ENCODE measurements around the gene FAM174A. TPM values are rescaled to one million over a fixed set of nuclear protein-coding genes. Genes with fewer than 3 reads are reported as not detected.
A peak's percentile ranks its signal among the peaks of the same experiment; 100 is the strongest.

Gene FAM174A
- total RNA-seq, 2 donors from 2014 or later = 3.9 to 6.1 TPM

DNA sequence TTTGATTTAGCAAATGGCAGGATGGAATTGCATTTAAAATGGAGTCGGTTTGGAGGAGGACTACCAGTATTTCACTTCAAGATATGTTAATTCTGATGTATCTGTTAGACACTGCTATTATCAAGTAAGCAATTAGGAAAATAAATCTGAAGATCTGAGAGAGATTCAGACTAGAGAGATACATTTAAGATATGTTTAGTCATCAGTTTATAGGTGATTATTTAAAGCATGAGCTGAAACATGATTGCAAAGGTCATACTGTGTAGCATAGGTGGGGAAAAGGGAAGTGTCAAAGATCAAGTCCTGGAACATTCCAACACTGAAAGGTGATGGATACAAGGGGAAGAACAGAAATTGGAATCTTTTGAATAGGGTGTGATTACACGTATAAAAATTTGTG, 79.1 kb downstream of the FAM174A start:
- ATAC-seq (no peak), DNase-seq (ENCODE audit: low spot score in 2 of 2) (no peak)
- Mint-ChIP-seq H3K36me3 (no peaks in the 10 kb centered on the region), H3K9me3 (no peaks in the 10 kb centered on the region), H3K27ac (no peak overlapping the region)

- H3K27ac Mint-ChIP-seq = no peak overlapping the region
- DNase-seq (ENCODE audit: low spot score in 2 of 2) = no peak
- H3K9me3 Mint-ChIP-seq = no peaks in the 10 kb centered on the region
- H3K36me3 Mint-ChIP-seq = no peaks in the 10 kb centered on the region
- no peak for ATAC-seq
These were observed 80.2 kb downstream of the FAM174A start for GRCh38 chr5:100615362-100615761.

- Mint-ChIP-seq H3K27ac (no peak overlapping the region), H3K36me3 (no peaks in the 10 kb centered on the region), H3K9me3 (no peaks in the 10 kb centered on the region)
- ATAC-seq (no peak), DNase-seq (ENCODE audit: low spot score in 2 of 2) (no peak)
These were observed 81.1 kb downstream of the FAM174A start for GRCh38 chr5:100616291-100616690.

DNA sequence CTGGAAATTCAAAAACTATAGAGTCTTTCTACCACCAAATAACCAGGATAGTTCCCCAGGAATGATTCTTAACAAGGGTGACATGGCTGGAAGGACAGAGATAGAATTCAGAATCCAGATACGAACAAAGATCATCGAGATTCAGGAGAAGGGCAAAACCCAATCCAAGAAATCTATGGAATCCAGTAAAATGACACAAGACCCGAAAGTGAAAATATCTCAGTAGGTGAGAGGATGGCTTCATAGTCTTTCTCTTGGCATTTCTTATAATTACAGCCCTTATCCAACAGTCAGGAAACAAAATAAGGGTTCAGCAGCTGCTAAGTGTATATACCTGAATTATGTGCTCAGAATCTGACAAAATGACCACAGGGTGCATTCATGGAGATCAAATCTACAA, 81.8 kb downstream of the FAM174A start:
- no peak for ATAC-seq
- Mint-ChIP-seq H3K36me3 (no peaks in the 10 kb centered on the region), H3K9me3 (no peaks in the 10 kb centered on the region), H3K27ac (no peak overlapping the region)
- DNase-seq (ENCODE audit: low spot score in 2 of 2) = no peak

DNA sequence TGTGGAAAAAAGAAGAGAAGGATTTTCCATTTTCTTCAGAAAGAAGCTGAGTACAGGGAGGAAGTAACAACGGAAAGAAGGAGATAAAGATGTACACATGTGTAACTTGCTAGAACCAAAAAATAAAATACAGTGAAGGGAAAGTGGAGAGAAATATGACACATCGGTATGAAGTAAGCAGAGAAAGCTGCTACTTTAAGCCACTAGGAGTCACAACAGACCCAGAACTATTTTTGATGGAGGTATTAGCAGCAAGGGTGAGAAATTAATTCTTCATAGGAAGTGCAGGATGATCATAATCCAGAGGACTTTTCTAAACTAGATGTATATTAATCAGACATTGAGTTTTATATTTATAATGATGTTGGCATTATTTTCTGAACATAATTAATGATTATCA, 88.5 kb downstream of the FAM174A start:
- H3K9me3 Mint-ChIP-seq = no peaks in the 10 kb centered on the region
- ATAC-seq (peak in 1 of 2 donors; percentile 52), DNase-seq (ENCODE audit: low spot score in 2 of 2) (no peak)
- no peaks in the 10 kb centered on the region for H3K36me3 Mint-ChIP-seq
- H3K27ac Mint-ChIP-seq = no peak overlapping the region

GRCh38 chr5:100634937-100635534, 99.9 kb downstream of the FAM174A start:
- DNase-seq (ENCODE audit: low spot score in 2 of 2) (no peak), ATAC-seq (no peak)
- H3K9me3 Mint-ChIP-seq = no peaks in the 10 kb centered on the region
- H3K36me3 Mint-ChIP-seq = no peaks in the 10 kb centered on the region
- peak overlapping the region in 1 of 2 donors; percentile 15 for H3K27ac Mint-ChIP-seq

All from activated naive CD4-positive, alpha-beta T cell treated with anti-CD3 and anti-CD28 coated beads, Interleukin-2, amount 50 U/mL, for 72 hours (primary cell).